ENCODE results near the gene SLC27A3.

DNA sequence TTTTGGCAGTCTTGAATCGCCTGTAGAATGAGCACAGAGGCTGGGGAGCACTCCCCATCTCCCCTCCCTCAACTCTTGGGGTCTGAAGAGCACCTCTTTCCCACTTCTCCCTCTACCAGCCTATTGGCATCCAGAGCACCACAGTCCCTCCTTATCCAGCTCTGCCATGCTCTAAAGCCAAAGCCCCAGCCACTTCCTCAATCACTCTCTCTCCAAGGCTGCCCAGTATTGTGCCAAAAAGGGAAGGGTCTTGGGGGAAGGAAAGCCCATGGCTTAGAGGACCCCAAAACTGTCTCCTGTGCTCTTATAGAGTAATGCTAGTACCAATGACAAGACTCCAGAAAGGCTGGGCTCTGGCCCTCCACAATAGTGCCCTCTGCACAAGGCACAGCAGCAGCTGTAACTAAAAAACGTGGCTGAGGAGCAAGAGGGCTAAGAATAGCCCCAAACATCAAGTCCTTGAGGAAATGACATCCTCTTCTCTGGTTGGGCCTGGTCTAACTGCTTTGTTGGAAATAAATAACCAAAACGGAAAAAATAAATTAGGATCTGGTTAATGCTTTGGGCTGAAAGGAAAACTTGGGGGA, 28.4 kb downstream of the SLC27A3 start:
- TF ChIP-seq CTCF (conservative IDR thresholded peaks at IDR 0.05 in 1 of 2, IDR thresholded peaks at IDR 0.05 in 1 of 2; ENCODE audit: extremely low read depth in 1 of 2, insufficient read depth in 1 of 2, low read depth in 1 of 2, low read length in 2 of 2): no peak
- TF ChIP-seq EZH2 (IDR thresholded peaks at IDR 0.05; ENCODE audit: borderline replicate concordance, low read length): no peak
